ENCODE data around the gene PRAC2.

DNA sequence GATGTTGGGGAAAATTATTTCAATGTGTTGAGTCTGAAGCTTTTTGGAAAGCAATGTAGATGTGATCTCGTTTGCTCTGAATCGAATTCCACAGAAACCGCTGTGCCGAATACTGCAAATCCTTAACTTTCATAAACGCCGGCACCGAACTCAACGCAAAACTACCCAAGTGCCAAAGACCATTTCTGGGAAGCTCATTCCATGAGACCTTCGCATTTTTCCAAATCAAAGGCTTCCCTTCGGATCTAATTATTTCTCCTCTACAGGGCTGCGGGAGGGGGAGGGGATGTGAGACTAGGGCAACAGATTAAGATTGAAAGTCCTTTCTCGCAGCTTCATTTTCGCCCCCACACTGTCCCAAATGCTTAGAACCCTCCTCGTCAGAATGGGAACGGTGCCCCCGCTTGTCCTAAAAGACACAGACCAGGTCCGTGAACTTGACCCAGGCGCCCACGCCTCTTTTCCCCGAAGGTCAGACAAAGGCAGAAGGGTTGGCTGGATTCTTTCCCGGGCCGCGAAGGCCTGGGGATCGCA, 4.7 kb upstream of the PRAC2 start:
- TF ChIP-seq, protein P1, sequence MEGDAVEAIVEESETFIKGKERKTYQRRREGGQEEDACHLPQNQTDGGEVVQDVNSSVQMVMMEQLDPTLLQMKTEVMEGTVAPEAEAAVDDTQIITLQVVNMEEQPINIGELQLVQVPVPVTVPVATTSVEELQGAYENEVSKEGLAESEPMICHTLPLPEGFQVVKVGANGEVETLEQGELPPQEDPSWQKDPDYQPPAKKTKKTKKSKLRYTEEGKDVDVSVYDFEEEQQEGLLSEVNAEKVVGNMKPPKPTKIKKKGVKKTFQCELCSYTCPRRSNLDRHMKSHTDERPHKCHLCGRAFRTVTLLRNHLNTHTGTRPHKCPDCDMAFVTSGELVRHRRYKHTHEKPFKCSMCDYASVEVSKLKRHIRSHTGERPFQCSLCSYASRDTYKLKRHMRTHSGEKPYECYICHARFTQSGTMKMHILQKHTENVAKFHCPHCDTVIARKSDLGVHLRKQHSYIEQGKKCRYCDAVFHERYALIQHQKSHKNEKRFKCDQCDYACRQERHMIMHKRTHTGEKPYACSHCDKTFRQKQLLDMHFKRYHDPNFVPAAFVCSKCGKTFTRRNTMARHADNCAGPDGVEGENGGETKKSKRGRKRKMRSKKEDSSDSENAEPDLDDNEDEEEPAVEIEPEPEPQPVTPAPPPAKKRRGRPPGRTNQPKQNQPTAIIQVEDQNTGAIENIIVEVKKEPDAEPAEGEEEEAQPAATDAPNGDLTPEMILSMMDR (IDR thresholded peaks at IDR 0.05) = no peak
- no peak for TF ChIP-seq EP300 (IDR thresholded peaks at IDR 0.05; ENCODE audit: low read depth)

Measured in transverse colon (tissue), 3 donors.